Osteoblast (primary cell): ENCODE data around the gene DSTYK. TPM values are rescaled to one million over a fixed set of nuclear protein-coding genes. Genes with fewer than 3 reads are reported as not detected.

ENCODE experiments used
- DNase-seq: peaks from one replicate; pipeline ENCODE4 v3.0.0; 2011; ENCODE audit warnings: low spot score, mixed read lengths; ENCODE audit not compliant: insufficient read length; ENCODE audit errors: missing footprints
- H2AFZ ChIP-seq: 2 replicates; pipeline ENCODE4 v1.6.0; 2011; ENCODE audit warnings: mild to moderate bottlenecking, low read length
- H3K27ac ChIP-seq: 2 replicates; pipeline ENCODE4 v1.5.1; 2011; ENCODE audit warnings: mild to moderate bottlenecking, low read depth, low read length, moderate library complexity
- H3K27me3 ChIP-seq: 2 replicates; pipeline ENCODE4 v1.6.0; 2012; ENCODE audit warnings: mild to moderate bottlenecking, control low read depth, inconsistent platforms, low read length, moderate library complexity; ENCODE audit not compliant: insufficient read depth
- H3K36me3 ChIP-seq: 2 replicates; pipeline ENCODE4 v1.5.1; 2011; ENCODE audit warnings: mild to moderate bottlenecking, low read length, control low read depth, moderate library complexity; ENCODE audit not compliant: insufficient read depth
- H3K4me1 ChIP-seq: 2 replicates; pipeline ENCODE4 v1.5.1; 2011; ENCODE audit warnings: mild to moderate bottlenecking, low read length, control low read depth, moderate library complexity; ENCODE audit not compliant: insufficient read depth
- H3K4me2 ChIP-seq: 2 replicates; pipeline ENCODE4 v1.6.0; 2011; ENCODE audit warnings: mild to moderate bottlenecking, low read length; ENCODE audit not compliant: insufficient read depth
- H3K4me3 ChIP-seq: fragments of 200-600 bp; sonication (generic); 3 replicates; pipeline ENCODE4 v1.5.1; 2012; ENCODE audit warnings: mild to moderate bottlenecking, low read length, inconsistent platforms; ENCODE audit not compliant: insufficient read depth
- H3K79me2 ChIP-seq: 2 replicates; pipeline ENCODE4 v1.6.0; 2012; ENCODE audit warnings: mild to moderate bottlenecking, low read length, control low read depth, inconsistent platforms; ENCODE audit not compliant: insufficient read depth
- H3K9me3 ChIP-seq: 2 replicates; pipeline ENCODE4 v1.5.1; 2011; ENCODE audit warnings: low read depth, low read length, control low read depth
- H4K20me1 ChIP-seq: 2 replicates; pipeline ENCODE4 v1.6.0; 2012; ENCODE audit warnings: mild to moderate bottlenecking, low read length, control low read depth; ENCODE audit not compliant: insufficient read depth
- CTCF ChIP-seq: IDR thresholded peaks from 2 replicates; pipeline ENCODE4 v1.5.1; 2011; ENCODE audit warnings: mild to moderate bottlenecking, low read depth, low read length, moderate library complexity; ENCODE audit errors: extremely low read depth
- total RNA-seq: library from RNA; depleted of rRNA; stranded (reverse); fragments of >200 nt; gene quantifications from 2 replicates; pipeline ENCODE4 v1.2.3, GENCODE V29; 2012

DSTYK gene
- total RNA-seq, 1 donor = 18.1 TPM

- Histone ChIP-seq H3K27ac (peak overlapping the region; percentile 74), H4K20me1 (no peaks in the 10 kb centered on the region), H3K4me3 (no peak overlapping the region), H3K27me3 (no peaks in the 10 kb centered on the region), H3K9me3 (no peaks in the 10 kb centered on the region), H3K4me1 (peaks cover 37% of the 10 kb centered on the region), H3K79me2 (no peaks in the 10 kb centered on the region), H3K36me3 (peaks cover 8% of the 10 kb centered on the region), H2AFZ (no peak overlapping the region), H3K4me2 (peak overlapping the region; percentile 12)
- TF ChIP-seq CTCF = no peak
- DNase-seq = peak; percentile 29
Observed at GRCh38 chr1:205147191-205147835, 64.2 kb downstream of the DSTYK start.

- H3K27me3 ChIP-seq = no peaks in the 10 kb centered on the region
- H3K4me2 ChIP-seq = peak overlapping the region; percentile 52
- H3K27ac ChIP-seq = peak overlapping the region; percentile 72
- no peaks in the 10 kb centered on the region for H4K20me1 ChIP-seq
- H2AFZ ChIP-seq = no peak overlapping the region
- TF ChIP-seq CTCF = no peak
- H3K36me3 ChIP-seq = no peaks in the 10 kb centered on the region
- DNase-seq = peak; percentile 63
- H3K4me3 ChIP-seq = no peak overlapping the region
- no peaks in the 10 kb centered on the region for H3K9me3 ChIP-seq
- H3K4me1 ChIP-seq = peaks cover 46% of the 10 kb centered on the region
- H3K79me2 ChIP-seq = no peaks in the 10 kb centered on the region
Observed at GRCh38 chr1:205144751-205145150, 66.8 kb downstream of the DSTYK start.

- Histone ChIP-seq H3K27ac (peak overlapping the region; percentile 72), H3K4me1 (peaks cover 46% of the 10 kb centered on the region), H3K4me2 (peak overlapping the region; percentile 52), H3K79me2 (no peaks in the 10 kb centered on the region), H3K9me3 (no peaks in the 10 kb centered on the region), H3K4me3 (no peak overlapping the region), H3K36me3 (no peaks in the 10 kb centered on the region), H3K27me3 (no peaks in the 10 kb centered on the region), H2AFZ (no peak overlapping the region), H4K20me1 (no peaks in the 10 kb centered on the region)
- TF ChIP-seq CTCF = no peak
- DNase-seq = no peak
Observed at GRCh38 chr1:205144046-205144720, 67.3 kb downstream of the DSTYK start.

DNA sequence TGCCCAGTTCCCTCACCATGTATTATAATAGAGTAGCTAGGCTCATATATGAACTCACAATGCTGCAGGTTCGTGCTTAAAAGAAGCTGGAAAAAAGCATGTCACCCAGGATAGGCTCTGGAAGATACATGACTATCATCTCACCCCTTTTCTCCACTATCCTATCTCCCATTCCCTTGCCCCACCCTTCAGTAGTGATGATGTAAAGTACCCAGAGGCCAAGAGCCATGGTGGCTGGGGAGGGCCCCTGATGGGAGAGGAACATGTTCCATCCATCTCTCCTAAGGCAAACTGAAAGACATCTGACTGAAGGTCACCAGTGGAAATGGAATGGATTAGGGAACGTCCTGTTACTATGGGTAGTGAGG, 69.4 kb downstream of the DSTYK start:
- no peaks in the 10 kb centered on the region for H4K20me1 ChIP-seq
- H3K4me1 ChIP-seq = peaks cover 38% of the 10 kb centered on the region
- no peaks in the 10 kb centered on the region for H3K36me3 ChIP-seq
- no peaks in the 10 kb centered on the region for H3K79me2 ChIP-seq
- peak overlapping the region; percentile 5 for H3K27ac ChIP-seq
- no peak for TF ChIP-seq CTCF
- peak overlapping the region; percentile 72 for H2AFZ ChIP-seq
- H3K4me3 ChIP-seq = peak overlapping the region; percentile 54
- no peaks in the 10 kb centered on the region for H3K27me3 ChIP-seq
- H3K4me2 ChIP-seq = peak overlapping the region; percentile 86
- no peaks in the 10 kb centered on the region for H3K9me3 ChIP-seq
- no peak for DNase-seq
